ENCODE measurements around the gene TIAM2.

TIAM2 gene

GRCh38 chr6:155066921-155067680 lies 72.0 kb downstream of the TIAM2 start:
- no peak for DNase-seq

- no peak for DNase-seq
These were observed 73.0 kb downstream of the TIAM2 start for GRCh38 chr6:155067956-155068615.

- DNase-seq = no peak
These were observed 74.4 kb downstream of the TIAM2 start for GRCh38 chr6:155069543-155069942.

- DNase-seq = no peak
These were observed 81.0 kb downstream of the TIAM2 start for GRCh38 chr6:155075930-155076695.

GRCh38 chr6:155077331-155077730 lies 82.2 kb downstream of the TIAM2 start:
- peak; percentile 30 for DNase-seq

GRCh38 chr6:155077784-155078183 lies 82.7 kb downstream of the TIAM2 start:
- no peak for DNase-seq

- no peak for DNase-seq
These were observed 83.2 kb downstream of the TIAM2 start for GRCh38 chr6:155078331-155078745.

GRCh38 chr6:155079985-155080452 lies 84.9 kb downstream of the TIAM2 start:
- DNase-seq = no peak

- DNase-seq = peak; percentile 80
These were observed 86.0 kb downstream of the TIAM2 start for GRCh38 chr6:155080881-155081845.

- DNase-seq = peak; percentile 24
These were observed 89.5 kb downstream of the TIAM2 start for GRCh38 chr6:155084431-155085123.

- no peak for DNase-seq
These were observed 90.6 kb downstream of the TIAM2 start for GRCh38 chr6:155085582-155086257.

GRCh38 chr6:155088856-155089255 lies 93.7 kb downstream of the TIAM2 start:
- no peak for DNase-seq

- no peak for DNase-seq
These were observed 94.6 kb downstream of the TIAM2 start for GRCh38 chr6:155089746-155090145.

- no peak for DNase-seq
These were observed 95.1 kb downstream of the TIAM2 start for GRCh38 chr6:155090166-155090565.

GRCh38 chr6:155091756-155092155 lies 96.6 kb downstream of the TIAM2 start:
- DNase-seq = no peak

GRCh38 chr6:155093430-155093829 lies 98.3 kb downstream of the TIAM2 start:
- no peak for DNase-seq

GRCh38 chr6:155100087-155100486 lies 105.0 kb downstream of the TIAM2 start:
- no peak for DNase-seq

- DNase-seq = no peak
These were observed 105.5 kb downstream of the TIAM2 start for GRCh38 chr6:155100591-155100990.

GRCh38 chr6:155103083-155103645 lies 108.0 kb downstream of the TIAM2 start:
- peak; percentile 72 for DNase-seq

GRCh38 chr6:155103816-155104366 lies 108.8 kb downstream of the TIAM2 start:
- DNase-seq = peak; percentile 8
